Activated CD4-positive, CD25-positive, alpha-beta regulatory T cell treated with anti-CD3 and anti-CD28 coated beads, Interleukin-2, amount 50 U/mL, for 24 hours (primary cell): ENCODE data around the gene ZSWIM3.

Experiments used
- ATAC-seq, 2 donors: fragments of 150-1000 bp; cut with Tn5 transposase; one replicate each; pipeline ENCODE4 v1.10.0; 2021; ENCODE audit warnings: mild to moderate bottlenecking in 1 of 2, moderate library complexity in 1 of 2

The ZSWIM3 gene

DNA sequence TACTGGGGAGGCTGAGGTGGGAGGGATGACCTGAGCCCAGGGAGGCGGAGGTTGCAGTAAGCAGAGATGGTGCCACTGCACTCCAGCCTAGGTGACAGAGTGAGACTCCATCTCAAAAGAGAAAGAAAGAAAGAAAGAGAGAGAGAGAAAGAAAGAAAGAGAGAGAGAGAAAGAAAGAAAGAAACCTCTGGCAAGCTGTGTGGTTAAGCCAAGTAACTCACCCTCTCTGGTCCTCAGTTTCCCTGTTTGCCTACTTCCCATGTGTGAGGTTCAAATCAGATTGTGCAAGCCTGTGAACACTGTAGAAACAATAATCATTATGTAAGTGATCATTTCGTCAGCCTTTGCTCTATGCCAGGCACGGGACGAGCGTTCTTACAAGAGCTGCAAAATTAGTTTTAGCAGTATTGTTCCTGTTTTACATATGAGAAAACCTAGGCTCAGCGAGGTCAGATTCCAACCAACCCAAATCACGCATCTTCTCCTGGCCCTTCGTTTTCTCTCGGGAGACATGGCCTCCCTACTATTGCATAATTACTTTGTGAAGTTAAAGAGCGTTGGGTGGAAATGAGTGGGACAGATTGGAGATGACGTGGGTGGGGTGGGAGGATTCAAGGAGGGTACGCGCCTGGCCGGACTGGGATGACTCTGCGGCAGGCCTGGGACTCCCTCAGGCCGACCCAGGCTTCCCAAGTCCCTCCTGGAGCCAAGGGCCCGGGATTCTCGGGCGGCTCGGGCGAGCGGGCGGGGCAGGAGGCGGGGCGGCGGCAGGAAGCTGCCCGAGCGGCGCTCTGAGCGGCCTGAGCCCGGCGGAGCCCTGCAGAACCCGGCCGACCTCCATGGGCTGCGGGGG, 24.2 kb upstream of the ZSWIM3 start, which contains the start of gene SNX21:
SNX21 (plus strand) TSS at position 770 of the 853 bp plus-strand sequence. CDS start 121 bp downstream, outside the sequence.
- ATAC-seq, result peak; percentile 53 to 63

GRCh38 chr20:45833883-45834796, 23.3 kb upstream of the ZSWIM3 start:
- peak; percentile 67 to 72 for ATAC-seq

- ATAC-seq, result no peak
Measured at GRCh38 chr20:45834797-45835161, 22.6 kb upstream of the ZSWIM3 start.

DNA sequence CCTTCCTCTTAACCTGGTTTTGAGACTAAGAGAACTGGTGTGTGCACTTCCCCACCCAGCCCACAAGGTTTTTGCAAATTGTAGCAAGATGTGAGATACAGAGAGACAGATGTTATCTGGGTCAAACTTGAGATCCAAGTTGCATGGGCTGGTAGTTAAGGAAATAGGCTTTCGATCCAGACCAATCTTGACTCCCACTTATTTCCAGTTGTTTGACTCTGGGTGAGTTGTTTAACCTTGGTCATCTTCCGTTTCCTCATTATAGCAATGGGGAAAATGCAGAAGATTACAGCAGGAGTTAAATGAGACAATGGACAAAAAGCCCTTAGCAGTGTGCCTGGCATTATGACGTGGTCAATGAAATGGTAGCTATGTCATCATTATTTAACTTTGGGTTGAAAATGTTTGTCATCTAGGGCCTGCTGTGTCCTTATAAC, 22.1 kb upstream of the ZSWIM3 start:
- ATAC-seq, result no peak

DNA sequence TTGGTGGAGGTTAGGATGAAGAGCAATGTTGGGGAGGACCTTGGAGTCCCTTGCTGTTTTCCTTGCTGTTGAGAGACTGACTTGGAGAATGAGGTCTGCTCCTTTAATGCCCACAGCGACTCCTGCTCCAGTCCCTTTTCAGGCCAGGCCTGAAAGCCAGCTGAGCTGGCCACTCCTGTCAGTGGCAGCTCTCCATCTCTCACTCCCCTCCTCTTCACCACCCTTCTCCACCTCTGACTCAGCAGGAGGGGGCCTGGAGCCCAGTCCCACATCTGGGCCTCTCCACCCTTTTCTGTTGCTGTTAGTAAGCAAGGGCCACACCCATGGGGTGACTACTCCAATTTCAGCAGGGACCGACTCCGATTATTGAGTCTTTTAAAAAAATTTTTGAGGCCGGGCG, 21.6 kb upstream of the ZSWIM3 start:
- no peak for ATAC-seq

GRCh38 chr20:45836841-45837240, 20.6 kb upstream of the ZSWIM3 start:
- no peak for ATAC-seq

DNA sequence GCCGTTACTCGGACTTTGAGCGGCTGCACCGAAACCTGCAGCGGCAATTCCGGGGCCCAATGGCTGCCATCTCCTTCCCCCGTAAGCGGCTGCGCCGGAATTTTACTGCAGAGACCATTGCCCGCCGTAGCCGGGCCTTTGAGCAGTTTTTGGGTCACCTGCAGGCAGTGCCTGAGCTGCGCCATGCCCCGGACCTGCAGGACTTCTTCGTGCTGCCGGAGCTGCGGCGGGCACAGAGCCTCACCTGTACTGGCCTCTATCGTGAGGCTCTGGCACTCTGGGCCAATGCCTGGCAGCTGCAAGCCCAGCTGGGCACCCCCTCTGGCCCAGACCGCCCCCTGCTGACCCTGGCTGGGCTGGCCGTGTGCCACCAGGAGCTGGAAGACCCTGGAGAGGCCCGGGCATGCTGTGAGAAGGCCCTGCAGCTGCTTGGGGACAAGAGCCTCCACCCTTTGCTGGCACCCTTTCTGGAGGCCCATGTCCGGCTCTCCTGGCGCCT, 16.7 kb upstream of the ZSWIM3 start:
- no peak for ATAC-seq

- ATAC-seq, result no peak
Measured at GRCh38 chr20:45841407-45842129, 15.8 kb upstream of the ZSWIM3 start.

- no peak for ATAC-seq
Measured at GRCh38 chr20:45842169-45842812, 15.1 kb upstream of the ZSWIM3 start.

- ATAC-seq, result no peak
Measured at GRCh38 chr20:45843506-45843905, 13.9 kb upstream of the ZSWIM3 start.

DNA sequence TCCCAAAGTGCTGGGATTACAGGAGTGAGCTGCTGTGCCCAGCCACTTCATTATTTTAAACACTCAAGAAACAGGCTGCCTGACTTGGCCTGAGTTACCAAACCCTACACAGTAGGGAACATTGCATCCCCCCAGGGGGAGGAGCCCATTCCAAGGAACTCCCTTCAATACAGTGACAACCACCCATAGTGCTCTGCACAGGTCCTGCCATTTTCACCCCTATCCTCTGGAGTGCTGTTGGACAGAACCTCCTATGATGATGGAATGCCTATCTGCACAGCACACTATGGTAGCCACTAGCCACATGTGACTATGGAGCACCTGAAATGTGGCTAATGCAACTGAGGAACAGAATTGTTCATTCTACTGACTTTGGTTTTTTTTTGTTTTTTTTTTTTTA, 12.0 kb upstream of the ZSWIM3 start:
- ATAC-seq, result no peak

DNA sequence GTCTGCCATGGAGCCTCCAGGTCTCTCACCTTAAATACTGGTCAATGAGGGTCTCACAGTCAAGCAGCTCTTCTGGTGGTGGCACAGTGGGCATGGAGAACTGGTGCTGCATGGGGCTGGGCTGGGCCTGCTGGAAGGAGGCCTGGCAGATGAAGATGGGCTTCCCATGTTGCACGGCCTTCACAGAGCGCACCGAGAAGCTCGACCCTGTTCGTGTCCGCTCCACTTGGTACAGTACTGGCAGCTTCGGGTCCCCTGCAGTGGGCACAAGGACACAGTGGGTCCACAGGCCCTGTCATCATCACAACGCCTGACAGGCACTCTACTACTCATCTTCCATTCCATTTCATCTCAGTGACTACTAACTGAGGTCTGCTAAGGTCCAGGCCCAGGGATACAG, 9.0 kb upstream of the ZSWIM3 start:
- no peak for ATAC-seq

GRCh38 chr20:45848969-45849582, 8.3 kb upstream of the ZSWIM3 start:
- no peak for ATAC-seq

GRCh38 chr20:45850238-45850637, 7.2 kb upstream of the ZSWIM3 start:
- no peak for ATAC-seq

GRCh38 chr20:45850926-45851325, 6.5 kb upstream of the ZSWIM3 start:
- no peak for ATAC-seq

GRCh38 chr20:45851501-45851900, 5.9 kb upstream of the ZSWIM3 start:
- ATAC-seq, result no peak

DNA sequence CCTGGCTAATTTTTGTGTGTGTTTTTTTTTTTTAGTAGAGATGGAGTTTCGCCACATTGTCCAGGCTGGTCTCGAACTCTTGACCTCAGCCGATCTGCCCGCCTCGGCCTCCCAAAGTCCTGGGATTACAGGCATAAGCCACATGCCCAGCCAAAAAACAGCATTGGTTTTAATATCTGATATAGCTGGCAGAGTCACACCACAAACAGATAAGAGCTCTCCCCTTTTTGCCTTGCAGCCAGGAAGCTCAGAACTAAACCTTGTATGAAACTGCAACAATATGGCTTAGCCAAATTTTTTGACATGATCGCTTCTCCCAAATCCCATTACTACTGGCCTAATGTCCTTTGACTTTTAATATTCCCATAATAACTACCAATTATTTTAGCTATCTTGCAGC, 5.1 kb upstream of the ZSWIM3 start:
- no peak for ATAC-seq

- no peak for ATAC-seq
Measured at GRCh38 chr20:45853484-45853883, 3.9 kb upstream of the ZSWIM3 start.

DNA sequence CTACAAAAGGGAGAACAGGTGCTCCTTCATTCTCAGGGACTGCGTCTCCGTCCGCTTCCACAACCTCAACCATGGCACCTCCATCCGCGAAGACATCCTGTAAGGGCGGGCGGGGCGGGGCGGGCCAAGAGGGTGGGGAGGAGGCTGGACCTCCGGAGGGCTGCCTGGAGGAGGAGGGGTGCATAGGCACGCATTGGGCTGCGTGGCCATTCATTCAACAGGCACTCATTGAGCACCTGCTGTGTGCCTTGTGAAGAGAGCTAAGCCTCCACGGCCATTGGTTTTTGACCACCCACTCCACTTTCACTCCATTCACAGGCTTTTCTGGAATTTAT, 435 bp downstream of the ZSWIM3 start:
- peak; percentile 8 to 18 for ATAC-seq

- no peak for ATAC-seq
Measured at GRCh38 chr20:45859916-45860315, 2.5 kb downstream of the ZSWIM3 start.

DNA sequence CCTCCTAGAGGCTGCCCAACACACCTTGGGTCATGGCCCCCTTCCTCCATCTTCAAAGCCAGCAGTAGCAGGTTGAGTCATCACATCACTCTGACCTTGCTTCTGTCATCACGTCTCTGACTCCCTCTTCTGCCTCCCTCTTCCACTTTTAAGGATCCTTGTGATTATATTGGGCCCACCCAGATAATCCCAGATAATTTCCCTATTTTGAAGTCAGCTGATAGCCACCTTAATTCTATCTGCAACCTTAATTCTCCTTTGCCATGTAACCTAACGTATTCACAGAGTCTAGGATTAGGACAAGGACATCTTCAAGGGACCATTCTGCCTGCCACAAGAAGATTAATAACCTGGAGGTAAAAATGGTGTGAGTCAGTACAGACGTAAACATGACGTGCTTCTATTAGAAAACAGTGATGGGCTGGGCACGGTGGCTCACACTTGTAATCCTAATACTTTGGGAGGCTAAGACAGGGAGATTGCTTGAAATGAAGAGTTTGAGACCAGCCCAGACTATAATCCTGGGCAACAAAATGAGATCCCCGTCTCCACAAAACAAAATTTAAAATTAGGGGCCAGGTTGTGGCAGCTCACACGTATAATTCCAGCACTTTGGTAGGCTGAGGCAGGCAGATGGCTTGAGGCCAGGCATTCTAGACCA, 3.3 kb downstream of the ZSWIM3 start:
- ATAC-seq, result no peak
